GM19328 (cell line): Measurements from ENCODE around the gene ZNF394.
"Not testable (repeated sequence)": the region's sequence is repeated elsewhere in the genome, so short reads cannot be mapped to it uniquely, and the experiment has no call there.

ENCODE experiments used
- ATAC-seq: cut with Tn5 transposase; IDR thresholded peaks from one replicate; pipeline ENCODE4 v1.9.1; 2021; ENCODE audit warnings: mild to moderate bottlenecking, moderate library complexity; ENCODE audit not compliant: unreplicated experiment

The ZNF394 gene

DNA sequence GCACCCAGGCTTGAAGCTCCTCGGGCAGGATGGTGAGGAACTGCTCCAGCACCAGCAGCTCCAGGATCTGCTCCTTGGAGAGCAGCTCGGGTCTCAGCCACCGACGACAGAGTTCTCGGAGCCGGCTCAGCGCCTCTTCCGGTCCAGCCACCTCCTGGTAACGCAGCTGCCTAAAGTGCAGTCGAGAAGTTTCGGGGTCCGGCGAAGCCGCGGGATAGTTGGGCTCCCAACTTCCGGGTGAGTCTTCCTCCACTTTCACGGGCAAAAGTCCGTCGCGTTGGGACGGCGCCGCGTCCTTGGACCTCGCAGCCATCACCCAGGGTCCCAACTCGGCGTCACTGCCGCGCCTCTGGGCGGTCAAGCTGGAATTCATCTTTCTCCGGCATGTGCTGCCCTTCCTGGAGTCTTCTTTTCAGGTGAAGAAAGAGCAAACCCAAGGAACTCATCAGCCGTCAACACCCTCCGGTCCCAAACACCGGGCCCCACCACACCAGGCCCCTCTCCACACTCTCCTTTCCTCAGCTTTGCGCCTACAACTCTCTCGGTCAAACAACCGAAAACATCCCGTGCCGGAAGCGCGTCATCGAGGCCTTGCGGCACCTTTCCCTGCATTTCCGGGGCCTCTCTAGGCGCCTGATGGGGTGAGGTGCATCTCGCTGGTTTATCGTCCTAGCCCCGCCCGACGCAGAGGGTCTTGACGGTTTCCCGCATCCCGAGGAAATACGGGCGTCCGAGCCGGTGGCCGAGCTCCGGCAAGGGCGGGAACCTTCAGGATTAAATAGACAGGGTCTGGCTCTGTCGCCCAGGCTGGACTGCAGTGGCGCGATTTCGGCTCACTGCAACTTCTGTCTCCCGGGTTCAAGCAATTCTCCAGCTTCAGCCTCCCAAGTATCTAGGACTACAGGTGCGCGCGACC lies at the start of gene ZNF394:
ZNF394 (minus strand) TSS at position 561 of the 916 bp plus-strand sequence; CDS start at position 373, 188 bp downstream.
- ATAC-seq, result no peak

DNA sequence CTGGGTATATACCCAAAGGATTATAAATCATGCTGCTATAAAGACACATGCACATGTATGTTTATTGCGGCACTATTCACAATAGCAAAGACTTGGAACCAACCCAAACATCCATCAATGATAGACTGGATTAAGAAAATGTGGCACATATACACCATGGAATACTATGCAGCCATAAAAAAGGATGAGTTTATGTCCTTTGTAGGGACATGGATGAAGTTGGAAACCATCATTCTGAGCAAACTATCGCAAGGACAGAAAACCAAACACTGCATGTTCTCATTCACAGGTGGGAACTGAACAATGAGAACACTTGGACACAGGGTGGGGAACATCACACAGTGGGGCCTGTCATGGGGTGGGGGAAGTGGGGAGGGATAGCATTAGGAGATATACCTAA lies 49.5 kb upstream of the ZNF394 start:
- ATAC-seq, result not testable (repeated sequence)

- ATAC-seq, result not testable (repeated sequence)
Measured at GRCh38 chr7:99545308-99545707, 45.2 kb upstream of the ZNF394 start.

DNA sequence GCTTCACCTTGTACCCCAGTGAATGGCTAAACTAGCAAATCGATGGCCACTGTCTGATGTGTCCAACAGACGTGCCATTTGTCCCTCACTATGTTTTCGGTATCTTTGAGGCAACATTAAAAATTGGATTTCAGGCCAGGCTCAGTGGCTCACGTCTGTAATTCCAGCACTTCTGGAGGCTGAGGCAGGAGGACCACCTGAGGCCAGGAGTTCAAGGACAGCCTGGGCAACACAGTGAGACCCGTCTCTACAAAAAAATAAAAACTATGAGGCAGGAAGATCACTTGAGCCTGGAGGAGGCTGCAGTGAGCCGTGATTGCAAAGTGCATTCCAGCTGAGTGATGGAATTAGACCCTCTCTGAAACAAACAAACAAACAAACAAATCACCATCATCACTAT lies 43.8 kb upstream of the ZNF394 start:
- ATAC-seq, result no peak

DNA sequence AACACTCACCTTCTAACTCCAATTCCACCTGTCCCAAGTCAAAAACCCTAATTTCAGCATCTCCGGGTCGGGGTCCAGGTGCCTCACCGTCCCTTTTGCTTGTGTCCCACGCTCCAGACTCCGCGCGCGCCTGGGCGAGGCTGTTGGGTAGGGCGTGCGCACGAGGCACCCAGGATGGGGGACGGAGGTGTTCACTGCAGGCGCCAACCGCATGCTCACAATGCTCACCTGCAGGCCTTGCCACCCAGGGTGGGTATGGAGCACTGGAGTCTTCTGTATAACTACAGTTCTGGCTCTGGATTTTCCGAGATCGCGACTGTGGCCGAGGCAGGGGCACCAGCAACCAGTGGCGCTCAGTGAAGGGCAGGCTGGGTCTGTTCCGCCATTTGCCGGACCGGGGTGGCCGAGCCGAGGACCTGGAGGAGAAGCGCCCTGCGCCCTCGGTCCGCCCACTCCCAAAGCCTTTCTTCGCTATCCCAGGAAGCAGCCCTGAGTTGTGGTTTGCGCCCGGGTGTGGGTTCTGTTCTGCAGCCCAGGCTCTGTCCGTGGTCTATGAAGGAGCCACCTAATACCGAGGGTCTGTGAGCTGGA lies 43.1 kb upstream of the ZNF394 start:
- ATAC-seq, result no peak

GRCh38 chr7:99541212-99541611 lies 41.1 kb upstream of the ZNF394 start:
- ATAC-seq, result no peak

DNA sequence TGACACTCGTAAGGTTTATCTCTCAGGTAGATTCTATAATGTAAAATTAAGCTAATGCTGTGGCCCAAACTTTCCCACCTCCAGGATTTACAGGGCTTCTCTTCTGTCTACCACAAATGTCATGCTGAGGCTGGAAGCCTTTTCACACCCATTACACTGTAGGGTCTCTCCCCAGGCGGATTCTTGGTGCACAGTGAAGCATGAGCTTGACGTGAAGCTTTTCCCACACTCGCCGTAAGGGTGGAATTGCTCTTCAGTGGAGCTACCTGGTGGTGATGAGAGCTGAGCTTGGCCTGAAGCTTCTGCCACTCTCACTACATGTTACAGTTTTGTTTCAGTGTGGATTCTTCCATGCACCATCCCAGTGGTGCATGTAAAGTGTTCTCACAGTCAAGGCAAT lies 40.5 kb upstream of the ZNF394 start:
- ATAC-seq, result no peak

GRCh38 chr7:99539213-99539811 lies 39.2 kb upstream of the ZNF394 start:
- ATAC-seq, result no peak

GRCh38 chr7:99535667-99536066 lies 35.6 kb upstream of the ZNF394 start:
- no peak for ATAC-seq

GRCh38 chr7:99531354-99531765 lies 31.3 kb upstream of the ZNF394 start:
- ATAC-seq, result no peak

DNA sequence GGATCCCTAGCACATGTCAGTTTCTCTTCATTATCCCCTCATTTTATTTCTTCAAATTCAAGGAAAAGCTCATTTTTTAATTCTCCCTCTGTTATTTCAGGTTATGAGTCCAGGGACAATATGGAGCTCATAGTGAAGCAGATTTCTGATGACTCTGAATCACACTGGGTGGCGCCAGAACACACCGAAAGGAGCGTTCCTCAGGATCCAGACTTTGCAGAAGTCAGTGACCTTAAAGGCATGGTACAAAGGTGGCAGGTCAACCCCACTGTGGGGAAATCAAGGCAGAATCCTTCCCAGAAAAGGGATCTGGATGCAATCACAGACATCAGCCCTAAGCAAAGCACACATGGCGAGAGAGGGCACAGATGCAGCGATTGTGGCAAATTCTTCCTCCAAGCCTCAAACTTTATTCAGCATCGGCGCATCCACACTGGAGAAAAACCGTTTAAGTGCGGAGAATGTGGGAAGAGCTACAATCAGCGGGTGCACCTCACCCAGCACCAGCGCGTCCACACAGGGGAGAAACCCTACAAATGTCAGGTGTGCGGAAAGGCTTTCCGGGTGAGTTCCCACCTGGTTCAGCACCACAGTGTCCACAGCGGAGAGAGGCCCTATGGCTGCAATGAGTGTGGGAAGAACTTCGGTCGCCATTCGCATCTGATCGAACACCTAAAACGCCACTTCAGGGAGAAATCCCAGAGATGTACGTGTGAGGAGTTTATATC lies 25.8 kb upstream of the ZNF394 start:
- no peak for ATAC-seq

- ATAC-seq, result no peak
Measured at GRCh38 chr7:99521399-99521798, 21.3 kb upstream of the ZNF394 start.

GRCh38 chr7:99514050-99514449 lies 14.0 kb upstream of the ZNF394 start:
- ATAC-seq, result no peak

DNA sequence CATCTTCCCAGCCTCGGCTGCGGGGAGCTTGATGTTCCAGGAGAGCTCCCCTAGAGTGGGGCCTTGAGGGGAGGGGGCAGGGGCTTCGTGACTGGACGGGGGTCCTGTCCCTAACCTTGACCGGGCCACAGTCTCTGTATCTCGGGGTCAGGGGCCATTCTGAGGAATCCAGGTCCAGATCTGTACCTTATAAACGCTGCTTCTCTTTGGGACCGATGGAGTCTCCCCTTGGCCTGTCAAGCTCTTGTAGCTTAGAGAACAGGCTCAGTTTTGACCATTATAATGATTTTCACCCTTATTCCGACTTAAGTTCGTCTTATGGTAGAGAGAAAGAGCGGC lies 5.2 kb upstream of the ZNF394 start:
- no peak for ATAC-seq

- peak; percentile 83 for ATAC-seq
Measured at GRCh38 chr7:99504603-99505323, 4.7 kb upstream of the ZNF394 start, which contains the start of gene ZKSCAN5. Gene ZKSCAN5 (plus strand): TSS chr7:99504662. CDS start chr7:99506045, 1,383 bp downstream.

- no peak for ATAC-seq
Measured at GRCh38 chr7:99504281-99504602, 4.2 kb upstream of the ZNF394 start.

DNA sequence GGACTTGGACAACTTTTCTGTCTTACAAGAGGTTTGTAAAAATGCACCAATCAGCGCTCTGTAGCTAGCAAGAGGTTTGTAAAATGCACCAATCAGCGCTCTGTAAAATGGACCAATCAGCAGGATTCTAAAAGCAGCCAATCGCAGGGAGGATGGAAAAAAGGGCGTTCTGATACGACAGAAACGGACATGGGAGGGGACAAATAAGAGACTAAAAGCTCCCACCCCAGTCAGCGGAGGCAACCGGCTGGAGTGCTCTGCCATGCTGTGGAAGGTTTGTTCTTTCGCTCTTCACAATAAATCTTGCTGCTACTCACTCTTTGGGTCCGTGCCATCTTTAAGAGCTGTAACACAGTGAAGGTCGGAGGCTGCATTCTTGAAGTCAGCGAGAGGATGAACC lies 1.2 kb upstream of the ZNF394 start:
- ATAC-seq, result not testable (repeated sequence)

- ATAC-seq, result no peak
Measured at GRCh38 chr7:99500637-99501009, 542 bp upstream of the ZNF394 start.

GRCh38 chr7:99499371-99499720 lies 735 bp downstream of the ZNF394 start:
- ATAC-seq, result no peak

DNA sequence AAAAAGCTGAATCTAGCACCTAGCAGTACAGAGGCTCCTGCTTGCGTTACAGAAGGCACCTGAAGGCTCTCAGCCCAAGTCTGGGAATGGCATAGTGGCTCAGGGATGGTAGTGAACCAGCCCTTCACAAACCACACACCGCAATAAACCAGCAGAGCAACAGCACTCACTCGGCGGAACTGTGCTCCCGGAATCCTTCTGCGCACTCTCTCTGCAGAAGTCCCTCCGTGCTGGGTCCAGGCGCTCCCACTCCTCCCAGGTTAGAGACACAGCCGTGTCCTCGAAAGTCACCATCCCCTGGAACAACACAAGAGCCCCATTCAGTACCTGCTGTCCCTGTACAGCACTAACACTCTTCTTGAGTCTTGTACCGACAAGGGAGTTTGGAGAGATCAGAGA lies 1.5 kb downstream of the ZNF394 start:
- ATAC-seq, result no peak
